Mucosa of stomach (tissue), 1 donor: ENCODE results near the gene PSD4.
A peak's percentile ranks its signal among the peaks of the same experiment; 100 is the strongest.

Experiments
- H3K27me3 ChIP-seq: one replicate; pipeline ENCODE4 v1.7.0; 2013; ENCODE audit warnings: mild to moderate bottlenecking, low read length; ENCODE audit not compliant: control insufficient read depth, insufficient read depth
- H3K36me3 ChIP-seq: one replicate; pipeline ENCODE4 v1.7.0; 2013; ENCODE audit warnings: low read length; ENCODE audit not compliant: control insufficient read depth, insufficient read depth
- H3K4me1 ChIP-seq: one replicate; pipeline ENCODE4 v1.7.0; 2013; ENCODE audit warnings: mild to moderate bottlenecking, low read length; ENCODE audit not compliant: control insufficient read depth, insufficient read depth
- H3K4me3 ChIP-seq: one replicate; pipeline ENCODE4 v1.7.0; 2013; ENCODE audit warnings: low read length
- H3K9ac ChIP-seq: one replicate; pipeline ENCODE4 v1.7.0; 2013; ENCODE audit warnings: mild to moderate bottlenecking, low read length, moderate library complexity
- H3K9me3 ChIP-seq: one replicate; pipeline ENCODE4 v1.7.0; 2013; ENCODE audit warnings: mild to moderate bottlenecking, low read length, moderate library complexity; ENCODE audit not compliant: control insufficient read depth
- donor health status: Pancreatic carcinoma.

PSD4 gene

DNA sequence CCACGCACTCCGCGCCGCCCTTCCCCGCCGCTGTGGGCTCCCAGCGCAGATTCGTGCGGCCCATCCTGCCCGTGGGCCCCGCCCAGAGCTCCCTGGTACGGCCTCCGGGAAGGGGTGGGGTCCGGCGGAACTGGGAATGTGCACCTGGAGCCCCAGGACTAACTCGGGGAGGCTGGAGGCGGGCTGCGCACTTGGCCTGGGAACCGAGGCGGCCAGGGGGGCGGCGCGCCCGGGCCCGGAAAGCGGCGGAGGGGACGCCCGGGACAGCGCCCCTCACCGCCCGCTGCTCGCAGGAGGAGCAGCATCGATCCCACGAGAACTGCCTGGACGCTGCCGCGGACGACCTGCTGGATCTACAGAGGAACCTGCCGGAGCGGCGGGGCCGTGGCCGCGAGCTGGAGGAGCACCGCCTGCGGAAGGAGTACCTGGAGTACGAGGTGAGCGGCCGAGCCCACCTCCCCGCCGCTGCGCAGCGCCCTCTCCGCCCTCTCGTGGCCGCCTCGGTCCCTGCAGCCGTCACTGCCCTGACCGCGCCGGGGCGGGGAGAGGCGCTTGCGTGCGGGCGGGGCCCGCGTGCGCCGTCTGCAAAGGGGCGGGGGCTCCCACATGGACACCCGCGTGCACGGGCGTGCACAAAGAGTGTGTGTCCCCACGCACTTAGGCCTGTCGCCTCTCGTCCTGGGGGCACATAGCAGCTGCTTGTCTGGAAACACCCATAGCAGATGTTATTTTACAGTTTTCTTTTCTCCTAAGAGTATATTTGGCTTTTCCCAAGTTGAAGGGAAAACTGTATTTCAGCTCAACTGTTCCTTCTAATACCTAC is 25.2 kb downstream of the PSD4 start:
- no peaks in the 10 kb centered on the region for H3K36me3 ChIP-seq
- peak overlapping the region; percentile 33 for H3K4me3 ChIP-seq
- peak overlapping the region; percentile 66 for H3K9ac ChIP-seq
- H3K27me3 ChIP-seq: no peaks in the 10 kb centered on the region
- H3K4me1 ChIP-seq: peaks cover 16% of the 10 kb centered on the region
- H3K9me3 ChIP-seq: no peaks in the 10 kb centered on the region

DNA sequence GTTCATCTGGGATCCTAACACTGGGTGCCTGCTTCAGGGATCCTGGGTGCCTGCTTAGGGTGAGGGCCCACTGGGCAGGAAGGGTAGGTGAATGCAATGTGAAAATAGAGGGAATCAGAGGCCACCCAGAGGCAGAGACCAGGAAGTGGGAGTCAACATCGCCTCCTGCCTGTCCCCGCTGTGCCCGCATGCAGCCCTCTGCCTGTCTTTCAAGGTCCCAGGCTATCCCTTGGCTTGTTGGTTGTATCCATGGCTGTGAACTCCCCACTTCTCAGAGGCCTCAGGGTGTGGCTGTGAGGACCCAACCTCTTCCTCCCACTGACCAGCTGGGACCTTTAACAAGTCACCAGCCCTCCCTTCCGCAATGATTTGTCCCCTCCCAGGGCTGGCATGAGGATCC is 26.5 kb downstream of the PSD4 start:
- Histone ChIP-seq H3K36me3 (no peaks in the 10 kb centered on the region), H3K4me1 (peaks cover 16% of the 10 kb centered on the region), H3K9ac (no peak overlapping the region), H3K9me3 (no peaks in the 10 kb centered on the region), H3K27me3 (no peaks in the 10 kb centered on the region), H3K4me3 (no peak overlapping the region)

DNA sequence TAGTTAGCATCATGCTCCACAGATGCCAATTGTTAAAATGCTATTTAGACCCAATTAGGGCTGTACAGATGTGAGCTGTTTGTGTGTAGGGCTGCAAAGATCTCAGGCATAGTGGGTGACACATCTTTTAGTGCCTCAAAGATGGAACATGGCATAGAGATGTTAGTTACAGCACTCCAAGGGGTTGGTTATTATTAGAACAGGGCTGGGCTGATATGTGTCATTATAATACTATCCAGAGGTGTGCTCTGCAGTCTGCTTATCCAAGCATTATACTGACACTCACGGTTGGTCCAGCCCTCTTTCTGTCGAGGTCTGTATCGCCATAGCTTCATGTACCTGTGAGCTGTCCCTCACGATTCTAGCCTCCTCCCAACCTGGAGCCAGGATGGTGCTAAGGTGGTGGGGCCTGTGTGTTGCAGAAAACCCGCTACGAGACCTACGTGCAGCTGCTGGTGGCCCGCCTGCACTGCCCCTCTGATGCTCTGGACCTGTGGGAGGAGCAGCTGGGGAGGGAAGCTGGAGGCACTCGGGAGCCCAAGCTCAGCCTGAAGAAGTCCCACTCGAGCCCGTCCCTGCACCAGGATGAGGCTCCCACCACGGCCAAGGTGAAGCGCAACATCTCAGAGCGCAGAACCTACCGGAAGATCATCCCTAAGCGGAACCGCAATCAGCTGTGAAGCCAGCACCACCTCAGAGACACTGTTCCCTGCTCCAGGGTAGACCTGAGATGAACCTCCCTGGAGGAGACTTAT is 27.1 kb downstream of the PSD4 start:
- H3K27me3 ChIP-seq: no peaks in the 10 kb centered on the region
- no peaks in the 10 kb centered on the region for H3K36me3 ChIP-seq
- H3K4me3 ChIP-seq: no peak overlapping the region
- no peak overlapping the region for H3K9ac ChIP-seq
- H3K4me1 ChIP-seq: peaks cover 16% of the 10 kb centered on the region
- H3K9me3 ChIP-seq: no peaks in the 10 kb centered on the region

DNA sequence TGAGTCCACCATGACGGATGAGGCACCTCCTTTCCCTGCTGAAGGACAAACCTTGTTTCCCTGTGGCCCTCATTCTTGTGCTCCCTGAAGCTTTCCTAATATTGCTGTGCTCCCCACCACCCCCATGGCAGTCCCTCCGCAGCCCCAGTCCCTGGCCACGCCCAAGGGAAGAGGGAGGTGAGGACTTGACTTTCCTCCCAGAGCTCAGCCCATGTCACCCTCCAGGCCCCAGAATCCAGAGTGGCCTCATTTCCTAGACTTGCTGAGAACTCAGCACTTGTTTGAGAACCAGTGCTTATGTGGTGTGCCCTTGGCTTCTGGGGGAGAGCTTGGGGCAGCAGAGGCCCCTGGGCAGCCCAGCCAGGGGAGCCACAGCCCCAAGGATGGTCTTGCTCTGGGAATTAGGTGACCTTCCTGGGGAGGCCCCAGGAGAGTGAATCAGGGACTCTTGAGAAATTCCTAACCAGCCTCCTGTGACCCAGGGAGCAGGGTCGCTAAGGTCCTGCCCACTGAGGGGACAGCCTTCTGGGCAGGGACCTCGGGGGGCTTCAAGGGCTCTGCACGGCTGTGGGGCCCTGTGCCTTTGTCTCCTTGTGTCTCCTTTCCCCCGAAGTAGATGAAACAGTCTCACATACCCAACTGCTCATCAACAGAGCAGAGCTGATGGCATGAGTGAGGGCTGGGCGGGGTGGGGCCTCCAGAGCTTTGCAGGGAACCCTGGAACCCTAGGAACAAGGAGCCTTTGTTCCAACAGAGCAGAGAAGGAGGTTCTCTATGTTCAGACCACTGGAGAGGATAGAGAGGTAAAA is 27.9 kb downstream of the PSD4 start:
- Histone ChIP-seq H3K9me3 (no peaks in the 10 kb centered on the region), H3K36me3 (no peaks in the 10 kb centered on the region), H3K4me3 (no peak overlapping the region), H3K9ac (no peak overlapping the region), H3K27me3 (no peaks in the 10 kb centered on the region), H3K4me1 (peaks cover 16% of the 10 kb centered on the region)

DNA sequence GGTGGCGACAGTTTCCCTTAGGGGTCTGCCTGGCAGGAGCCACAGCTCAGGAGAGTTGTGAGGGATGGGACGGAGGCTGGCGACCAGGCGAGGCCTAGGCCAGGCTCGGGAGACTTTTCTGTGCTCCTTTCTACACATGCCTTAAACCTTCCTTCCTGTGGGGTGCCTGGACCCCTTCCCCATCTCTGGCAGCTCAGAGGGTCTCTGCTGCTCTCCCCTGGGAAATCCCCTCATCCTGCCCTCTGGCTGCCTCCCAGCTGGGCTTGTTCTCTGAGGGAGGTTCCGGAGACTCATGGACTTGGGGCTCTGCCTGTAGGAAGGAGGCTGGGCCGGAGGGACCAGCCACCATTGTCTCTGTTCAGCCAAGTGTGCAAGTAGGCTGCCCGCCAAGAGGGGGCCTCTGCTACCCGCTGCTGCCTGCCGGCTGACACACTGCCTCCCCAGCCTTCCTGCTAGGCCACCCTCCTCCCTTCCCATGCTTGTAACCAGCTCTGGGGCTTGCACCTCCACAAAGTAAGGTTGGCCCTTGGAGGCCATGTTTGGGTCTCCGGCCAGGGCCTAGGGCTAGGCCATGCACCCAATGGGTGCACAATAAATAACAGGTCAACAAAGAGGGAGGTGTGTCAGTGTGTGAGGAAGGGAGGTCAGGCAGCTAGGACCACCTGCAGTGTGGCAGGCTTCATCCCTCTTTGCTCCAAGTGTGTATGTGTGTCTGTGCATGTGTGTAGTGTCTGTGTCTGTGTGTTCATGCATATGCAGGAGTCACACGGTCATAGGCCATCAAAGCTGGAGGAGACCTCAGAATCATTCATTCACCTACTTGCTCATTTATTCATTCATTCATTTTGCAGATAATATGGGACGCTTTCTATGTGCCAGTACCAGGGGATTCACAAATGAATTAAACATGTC is 28.8 kb downstream of the PSD4 start:
- H3K27me3 ChIP-seq: no peaks in the 10 kb centered on the region

DNA sequence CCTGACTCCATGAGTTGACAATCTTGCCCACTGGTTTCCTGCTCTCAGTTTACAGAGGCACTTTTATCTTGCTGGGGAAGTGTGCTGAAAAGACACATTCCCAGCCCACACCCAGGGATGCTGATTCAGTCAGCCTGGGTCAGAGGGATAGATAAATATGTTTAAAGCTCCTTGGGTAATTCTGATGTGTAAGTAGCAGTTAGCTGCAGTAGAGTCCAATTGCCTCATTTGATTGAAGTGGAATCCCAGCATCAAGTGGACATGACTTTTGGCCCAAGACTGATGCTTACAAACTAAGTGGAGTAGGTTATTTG is 29.4 kb downstream of the PSD4 start:
- H3K36me3 ChIP-seq: no peaks in the 10 kb centered on the region
- peaks cover 16% of the 10 kb centered on the region for H3K4me1 ChIP-seq
- H3K9me3 ChIP-seq: no peaks in the 10 kb centered on the region
- H3K9ac ChIP-seq: no peak overlapping the region
- H3K27me3 ChIP-seq: no peaks in the 10 kb centered on the region
- H3K4me3 ChIP-seq: no peak overlapping the region

More for the DNA sequence above, 28.8 kb downstream of the PSD4 start:
- H3K4me3 ChIP-seq: no peak overlapping the region
- no peak overlapping the region for H3K9ac ChIP-seq
- H3K36me3 ChIP-seq: no peaks in the 10 kb centered on the region
- H3K9me3 ChIP-seq: no peaks in the 10 kb centered on the region
- peaks cover 16% of the 10 kb centered on the region for H3K4me1 ChIP-seq

DNA sequence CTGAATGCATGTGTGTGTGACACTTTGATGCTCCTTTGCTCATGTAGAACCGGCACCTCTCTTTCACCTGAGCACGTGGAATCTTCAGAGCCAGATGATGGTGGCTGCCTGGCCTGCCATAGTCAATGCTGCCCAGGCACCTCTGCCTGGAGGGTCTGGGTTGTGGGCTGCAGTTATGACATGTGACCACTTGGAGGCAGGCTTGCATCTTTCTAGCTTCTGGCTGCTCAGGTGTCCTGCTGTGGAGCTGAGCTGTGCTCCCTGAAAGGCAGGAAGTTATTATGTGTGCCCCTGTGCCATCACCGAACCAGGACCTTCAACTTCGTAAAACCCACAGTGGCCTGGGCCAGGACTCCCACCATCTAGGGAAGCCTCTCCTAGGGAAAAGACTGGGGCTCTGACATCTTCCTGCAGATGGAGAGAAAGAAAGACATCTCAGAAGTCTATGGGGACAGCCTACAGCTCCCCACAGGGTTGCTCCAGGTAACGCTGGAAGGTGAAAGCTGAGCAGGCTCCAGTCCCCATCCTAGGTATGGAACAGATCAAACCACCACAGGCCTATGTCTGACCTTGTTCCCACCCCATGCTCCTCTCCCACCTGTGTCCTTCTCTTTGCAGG is 30.2 kb downstream of the PSD4 start:
- Histone ChIP-seq H3K36me3 (no peaks in the 10 kb centered on the region), H3K9ac (no peak overlapping the region), H3K4me3 (no peak overlapping the region), H3K4me1 (peaks cover 13% of the 10 kb centered on the region), H3K9me3 (no peaks in the 10 kb centered on the region), H3K27me3 (no peaks in the 10 kb centered on the region)

DNA sequence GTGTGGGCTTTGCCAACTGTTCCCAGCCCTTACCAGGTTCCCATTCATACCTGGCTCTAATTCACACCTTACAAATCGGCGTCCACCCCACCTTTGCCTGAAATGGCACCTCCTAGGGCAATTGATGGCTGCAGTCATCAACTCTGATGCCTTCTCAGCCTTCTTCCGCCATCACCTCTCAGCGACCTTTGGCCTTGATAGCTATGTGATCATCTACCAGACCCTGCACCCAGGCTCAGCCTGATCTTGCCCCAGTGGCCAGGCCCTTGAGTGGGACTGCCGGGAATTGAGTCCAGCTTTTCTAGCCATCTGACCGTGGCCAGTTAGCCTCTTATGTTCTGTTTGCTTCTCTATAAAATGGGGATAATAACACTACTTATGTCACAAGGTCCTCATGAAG is 32.5 kb downstream of the PSD4 start:
- Histone ChIP-seq H3K4me1 (peaks cover 15% of the 10 kb centered on the region), H3K9ac (no peak overlapping the region), H3K9me3 (no peaks in the 10 kb centered on the region), H3K4me3 (no peak overlapping the region), H3K36me3 (no peaks in the 10 kb centered on the region), H3K27me3 (no peaks in the 10 kb centered on the region)

DNA sequence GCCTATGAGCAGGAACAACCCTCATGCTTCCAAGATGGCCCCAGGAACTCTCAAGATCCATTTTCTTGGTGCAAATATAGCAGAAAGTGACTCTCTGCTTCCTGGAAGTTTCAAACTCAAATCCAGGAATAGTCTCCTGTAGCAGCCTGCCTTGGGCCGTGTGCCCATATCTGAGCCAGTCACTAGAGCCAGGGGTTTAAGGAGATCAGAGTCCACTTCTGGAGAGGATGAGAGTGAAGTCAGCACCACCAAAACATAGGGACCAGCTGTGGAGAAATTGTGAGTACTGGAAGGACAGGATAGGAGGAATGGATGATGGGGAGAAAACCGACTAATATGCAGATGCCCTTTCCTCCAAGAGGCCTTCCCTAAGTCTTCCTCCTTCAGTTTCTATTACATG is 33.2 kb downstream of the PSD4 start:
- Histone ChIP-seq H3K27me3 (no peaks in the 10 kb centered on the region), H3K9ac (no peak overlapping the region), H3K36me3 (no peaks in the 10 kb centered on the region), H3K4me1 (peaks cover 23% of the 10 kb centered on the region), H3K4me3 (no peak overlapping the region), H3K9me3 (no peaks in the 10 kb centered on the region)

DNA sequence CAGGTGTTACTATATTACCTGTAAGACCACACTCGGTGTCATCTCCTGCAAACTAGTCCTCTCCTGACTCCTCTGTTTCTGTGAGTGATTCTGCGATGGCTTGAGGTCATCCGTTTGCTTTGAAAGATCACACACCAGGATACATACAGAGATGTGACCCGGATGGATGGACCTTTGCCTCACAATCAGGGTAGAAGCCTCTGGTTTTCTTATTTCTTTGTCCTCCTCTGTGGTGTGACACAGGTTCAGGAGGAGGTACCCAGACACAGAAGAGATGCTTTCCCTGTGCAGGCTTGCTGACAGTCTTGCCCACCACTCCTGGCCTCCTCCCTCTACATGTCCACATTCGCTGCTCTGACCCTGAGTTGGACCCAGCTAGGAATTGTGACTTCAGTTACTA is 34.6 kb downstream of the PSD4 start:
- no peak overlapping the region for H3K9ac ChIP-seq
- no peaks in the 10 kb centered on the region for H3K9me3 ChIP-seq
- H3K36me3 ChIP-seq: no peaks in the 10 kb centered on the region
- H3K4me1 ChIP-seq: peaks cover 26% of the 10 kb centered on the region
- no peak overlapping the region for H3K4me3 ChIP-seq
- no peaks in the 10 kb centered on the region for H3K27me3 ChIP-seq

DNA sequence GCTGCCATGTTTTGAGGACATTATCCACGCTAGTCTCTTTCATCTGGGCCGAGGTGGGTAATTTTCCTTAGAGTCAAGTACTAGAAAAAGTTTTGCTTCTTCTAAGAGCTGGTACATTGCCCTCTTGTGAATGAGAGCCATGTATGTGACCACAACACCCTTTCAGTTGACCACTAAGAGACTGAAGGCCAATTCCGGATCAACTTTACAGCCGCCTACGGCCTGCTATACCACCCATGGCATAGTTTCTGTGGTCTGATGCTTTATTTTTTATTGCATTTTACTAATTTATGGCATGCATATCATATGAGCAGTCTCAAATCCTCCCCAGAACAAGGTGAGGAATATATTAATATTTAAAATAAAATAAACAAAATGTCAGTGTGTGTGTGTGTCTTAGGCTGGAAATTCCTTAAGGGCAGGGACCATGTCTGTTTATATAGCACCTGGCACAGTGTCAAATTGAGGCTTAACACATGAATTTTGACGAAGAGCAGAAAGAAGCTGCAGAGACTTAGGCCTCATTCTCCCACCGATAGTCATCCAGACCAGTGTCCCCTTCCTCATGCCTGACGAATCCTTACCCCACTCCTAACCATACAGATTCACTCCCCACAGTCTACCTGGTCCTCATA is 35.4 kb downstream of the PSD4 start:
- Histone ChIP-seq H3K9ac (no peak overlapping the region), H3K27me3 (no peaks in the 10 kb centered on the region), H3K9me3 (no peaks in the 10 kb centered on the region), H3K36me3 (no peaks in the 10 kb centered on the region), H3K4me1 (peaks cover 26% of the 10 kb centered on the region), H3K4me3 (no peak overlapping the region)
